GM12878 (cell line): ENCODE data around the gene CETP. TPM values are rescaled to one million over a fixed set of nuclear protein-coding genes. Genes with fewer than 3 reads are reported as not detected.

Experiments used
- BHLHE40 ChIP-seq, 2 experiments: fragments of 450-650 bp in 1 of 2; IDR thresholded peaks; 2 replicates each; pipeline ENCODE4 v1.6.1; 2011 to 2017; ENCODE audit warnings: low read depth in 2 of 2, borderline replicate concordance in 1 of 2, improper control_type of control experiment in 1 of 2, low read length in 1 of 2, mild to moderate bottlenecking in 1 of 2
- HDGF ChIP-seq: fragments of 450-650 bp; IDR thresholded peaks from 2 replicates; pipeline ENCODE4 v1.6.1; 2016; ENCODE audit warnings: antibody characterized with exemption
- IKZF1 ChIP-seq: fragments of 450-650 bp; conservative IDR thresholded peaks from 2 replicates; pipeline ENCODE4 v1.6.1; 2017; ENCODE audit warnings: antibody characterized with exemption, mild to moderate bottlenecking
- KAT2A ChIP-seq: conservative IDR thresholded peaks from 2 replicates; pipeline ENCODE4 v1.6.1; 2011; ENCODE audit warnings: low read depth, low read length; ENCODE audit not compliant: control insufficient read depth
- POLR2A ChIP-seq: IDR thresholded peaks from 2 replicates; pipeline ENCODE4 v1.6.1; 2011; ENCODE audit warnings: low read depth, mild to moderate bottlenecking, low read length
- POU2F2 ChIP-seq: IDR thresholded peaks from 3 replicates; pipeline ENCODE4 v1.6.1; 2011; ENCODE audit warnings: low read depth, mild to moderate bottlenecking, low read length, borderline replicate concordance
- USF2 ChIP-seq: IDR thresholded peaks from 2 replicates; pipeline ENCODE4 v1.6.1; 2011; ENCODE audit warnings: low read depth, low read length, improper control_type of control experiment, borderline replicate concordance
- ZBTB4 ChIP-seq: fragments of 450-650 bp; formaldehyde crosslinking; IDR thresholded peaks from 2 replicates; pipeline ENCODE4 v1.4.0; 2022; ENCODE audit warnings: mild to moderate bottlenecking, moderate library complexity
- polyA plus RNA-seq, 11 experiments: library from polyadenylated mRNA; depleted of rRNA in 4 of 11; unstranded in 6 of 11; stranded (reverse) in 5 of 11; fragments of >200 nt; fragmentation: Nextera tagmentation in 4 of 11; fragmentation: Illumina TruSeq in 1 of 11; extraction: Ambion mirVana in 4 of 11; extraction: Trizol in 1 of 11; gene quantifications; 1 replicate in 1 of 11; 2 replicates in 10 of 11; pipeline versions ENCODE4 v1.2.1 to v1.2.3, GENCODE V29; 2011 to 2016; ENCODE audit warnings: inconsistent platforms in 2 of 11, missing spikeins in 2 of 11, low read depth in 1 of 11
- total RNA-seq, 4 experiments: library from RNA; depleted of rRNA in 3 of 4; stranded (reverse); fragments of >200 nt in 3 of 4; fragmentation: Illumina TruSeq in 1 of 4; extraction: Trizol in 1 of 4; gene quantifications; 2 replicates each; pipeline versions ENCODE4 v1.2.1 to v1.2.3, GENCODE V29; 2013 to 2021

CETP gene
- total and polyA plus RNA-seq, 10 of the 15 experiments (the other 5 are each of a cell fraction or from before 2014, with no cell fraction given): 1.2 to 6.4 (median 2.1) TPM

GRCh38 chr16:56941856-56942331 is 19.9 kb upstream of the CETP start (continued):
- TF ChIP-seq ZBTB4 (CRISPR knock-in tag) (peak; percentile 63; the same call in 1 of the 2 replicates), KAT2A (no peak), USF2 (no peak), POLR2A (peak; percentile 61), IKZF1 (0 out of 2 replicates have a peak, but pooled peaks have one; percentile 16), BHLHE40 (IDR thresholded peaks at IDR 0.05; ENCODE audit: borderline replicate concordance in 1 of 2, low read depth in 2 of 2, low read length in 1 of 2) (no peak), POU2F2 (peak; percentile 56; the same call in 2 of the 3 replicates), HDGF (0 out of 2 replicates have a peak, but pooled peaks have one; percentile 34)
